Measurements from ENCODE around the gene PSD. TPM values are rescaled to one million over a fixed set of nuclear protein-coding genes. Genes with fewer than 3 reads are reported as not detected.
A peak's percentile ranks its signal among the peaks of the same experiment; 100 is the strongest.

PSD gene
- total RNA-seq, 1 experiment from 2014 or later: 0.24 TPM

GRCh38 chr10:102444851-102445250 is 26.3 kb upstream of the PSD start:
- DNase-seq (ENCODE audit: low read depth): no peak

- DNase-seq (ENCODE audit: low read depth): no peak
These were observed 19.8 kb upstream of the PSD start for GRCh38 chr10:102438374-102438773.

- no peak for DNase-seq (ENCODE audit: low read depth)
These were observed 18.9 kb upstream of the PSD start for GRCh38 chr10:102437515-102437914.

GRCh38 chr10:102436312-102436711 is 17.7 kb upstream of the PSD start:
- DNase-seq (ENCODE audit: low read depth): no peak

GRCh38 chr10:102435529-102436233 is 17.1 kb upstream of the PSD start:
- DNase-seq (ENCODE audit: low read depth): no peak

GRCh38 chr10:102435133-102435497 is 16.5 kb upstream of the PSD start:
- no peak for DNase-seq (ENCODE audit: low read depth)

GRCh38 chr10:102434394-102435132 is 16.0 kb upstream of the PSD start:
- DNase-seq (ENCODE audit: low read depth): no peak

GRCh38 chr10:102433619-102434046 is 15.0 kb upstream of the PSD start:
- no peak for DNase-seq (ENCODE audit: low read depth)

GRCh38 chr10:102432162-102432950 is 13.8 kb upstream of the PSD start, which contains the start of gene CUEDC2:
CUEDC2 (minus strand) TSS chr10:102432574; CDS start chr10:102425188, 7,386 bp downstream.
- peak; percentile 95 for DNase-seq (ENCODE audit: low read depth)

GRCh38 chr10:102431452-102432124 is 13.0 kb upstream of the PSD start:
- DNase-seq (ENCODE audit: low read depth): peak; percentile 38

GRCh38 chr10:102429468-102429867 is 10.9 kb upstream of the PSD start:
- no peak for DNase-seq (ENCODE audit: low read depth)

GRCh38 chr10:102426803-102427287 is 8.3 kb upstream of the PSD start:
- DNase-seq (ENCODE audit: low read depth): no peak

GRCh38 chr10:102425444-102425843 is 6.9 kb upstream of the PSD start:
- no peak for DNase-seq (ENCODE audit: low read depth)

GRCh38 chr10:102424916-102425315 is 6.3 kb upstream of the PSD start:
- no peak for DNase-seq (ENCODE audit: low read depth)

- DNase-seq (ENCODE audit: low read depth): no peak
These were observed 5.6 kb upstream of the PSD start for GRCh38 chr10:102424145-102424544.

GRCh38 chr10:102423372-102423968 is 4.9 kb upstream of the PSD start:
- DNase-seq (ENCODE audit: low read depth): no peak

GRCh38 chr10:102422545-102423129 is 4.1 kb upstream of the PSD start:
- DNase-seq (ENCODE audit: low read depth): peak; percentile 64

- no peak for DNase-seq (ENCODE audit: low read depth)
These were observed 3.4 kb upstream of the PSD start for GRCh38 chr10:102421757-102422512.

GRCh38 chr10:102421507-102421756 is 2.8 kb upstream of the PSD start:
- no peak for DNase-seq (ENCODE audit: low read depth)

- DNase-seq (ENCODE audit: low read depth): peak; percentile 92
These were observed 2.3 kb upstream of the PSD start, which contains the start of gene FBXL15 for GRCh38 chr10:102420714-102421506. FBXL15 (plus strand) TSS chr10:102420836; CDS start chr10:102421130, 294 bp downstream.
